ENCODE measurements around the gene CFAP299. TPM values are rescaled to one million over a fixed set of nuclear protein-coding genes. Genes with fewer than 3 reads are reported as not detected.

CFAP299 gene
- total RNA-seq, 1 donor from 2014 or later, result 0.93 TPM

DNA sequence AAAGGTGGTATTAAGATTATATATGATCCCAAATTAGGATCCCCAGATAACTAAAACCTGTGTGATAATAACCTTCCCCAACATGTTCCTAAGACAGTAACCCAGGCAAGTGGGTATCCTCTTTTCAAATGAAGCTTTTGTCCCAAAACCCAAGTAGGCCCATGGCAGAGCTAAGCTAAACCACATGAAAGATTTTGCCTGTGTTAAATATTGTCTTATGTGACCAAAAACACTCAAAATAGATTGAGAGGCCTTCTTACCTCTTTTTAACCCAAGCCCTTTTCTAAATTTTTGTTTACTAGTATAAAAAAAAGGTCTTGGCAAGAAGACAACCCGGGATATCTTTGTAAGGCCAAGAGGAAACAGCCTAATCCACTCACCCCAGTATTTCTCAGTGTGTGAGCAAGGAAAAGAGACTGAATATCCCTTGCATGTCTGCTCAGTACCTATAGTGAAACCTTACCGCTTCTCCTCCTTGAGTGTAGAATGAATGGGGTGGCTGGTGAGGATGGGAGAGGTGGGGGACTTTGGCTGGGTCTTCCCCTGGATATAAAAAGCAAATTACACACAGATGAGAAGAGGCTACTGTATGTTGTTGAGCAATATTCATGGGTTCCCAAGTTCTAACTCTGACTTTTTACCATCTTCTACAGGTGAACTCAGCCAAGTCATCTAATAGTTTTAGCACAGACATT is 506.2 kb downstream of the CFAP299 start:
- DNase-seq (ENCODE audit: low spot score, unreplicated experiment), result no peak
- no peaks in the 10 kb centered on the region for H3K36me3 Mint-ChIP-seq (ENCODE audit: insufficient read depth)
- H3K27ac Mint-ChIP-seq, result no peak overlapping the region
- H3K4me3 Mint-ChIP-seq (ENCODE audit: low read depth), result no peak overlapping the region
- H3K4me1 Mint-ChIP-seq (ENCODE audit: low read depth), result peaks cover 2% of the 10 kb centered on the region
- TF ChIP-seq, protein P1, sequence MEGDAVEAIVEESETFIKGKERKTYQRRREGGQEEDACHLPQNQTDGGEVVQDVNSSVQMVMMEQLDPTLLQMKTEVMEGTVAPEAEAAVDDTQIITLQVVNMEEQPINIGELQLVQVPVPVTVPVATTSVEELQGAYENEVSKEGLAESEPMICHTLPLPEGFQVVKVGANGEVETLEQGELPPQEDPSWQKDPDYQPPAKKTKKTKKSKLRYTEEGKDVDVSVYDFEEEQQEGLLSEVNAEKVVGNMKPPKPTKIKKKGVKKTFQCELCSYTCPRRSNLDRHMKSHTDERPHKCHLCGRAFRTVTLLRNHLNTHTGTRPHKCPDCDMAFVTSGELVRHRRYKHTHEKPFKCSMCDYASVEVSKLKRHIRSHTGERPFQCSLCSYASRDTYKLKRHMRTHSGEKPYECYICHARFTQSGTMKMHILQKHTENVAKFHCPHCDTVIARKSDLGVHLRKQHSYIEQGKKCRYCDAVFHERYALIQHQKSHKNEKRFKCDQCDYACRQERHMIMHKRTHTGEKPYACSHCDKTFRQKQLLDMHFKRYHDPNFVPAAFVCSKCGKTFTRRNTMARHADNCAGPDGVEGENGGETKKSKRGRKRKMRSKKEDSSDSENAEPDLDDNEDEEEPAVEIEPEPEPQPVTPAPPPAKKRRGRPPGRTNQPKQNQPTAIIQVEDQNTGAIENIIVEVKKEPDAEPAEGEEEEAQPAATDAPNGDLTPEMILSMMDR (IDR thresholded peaks at IDR 0.05; ENCODE audit: unreplicated experiment), result no peak
- peaks cover 20% of the 10 kb centered on the region for H3K9me3 Mint-ChIP-seq (ENCODE audit: low read depth)
- H3K27me3 Mint-ChIP-seq, result no peaks in the 10 kb centered on the region

DNA sequence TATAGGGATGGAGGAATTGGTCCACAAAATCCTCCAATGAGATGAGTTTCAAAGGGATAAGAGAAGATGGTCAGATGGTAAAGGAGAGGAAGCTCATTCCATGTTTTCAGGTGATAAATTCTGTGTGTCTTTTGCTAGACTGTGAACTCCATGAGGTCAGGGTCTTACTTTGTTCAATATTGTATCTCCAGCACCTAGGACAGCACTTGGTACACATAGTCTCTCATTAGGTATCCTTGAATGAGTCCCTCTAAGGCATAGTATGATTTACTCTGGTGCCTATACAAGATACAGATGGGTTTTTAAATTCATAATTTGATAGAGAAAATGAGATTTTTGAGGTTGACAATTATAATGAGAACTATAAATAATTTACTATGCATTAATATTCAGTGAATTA is 510.7 kb downstream of the CFAP299 start:
- Mint-ChIP-seq H3K27ac (no peak overlapping the region), H3K27me3 (peaks cover 3% of the 10 kb centered on the region), H3K36me3 (ENCODE audit: insufficient read depth) (no peaks in the 10 kb centered on the region), H3K9me3 (ENCODE audit: low read depth) (peaks cover 11% of the 10 kb centered on the region), H3K4me3 (ENCODE audit: low read depth) (no peak overlapping the region), H3K4me1 (ENCODE audit: low read depth) (no peaks in the 10 kb centered on the region)
- TF ChIP-seq, protein P1 (IDR thresholded peaks at IDR 0.05; ENCODE audit: unreplicated experiment), result no peak
- DNase-seq (ENCODE audit: low spot score, unreplicated experiment), result no peak

DNA sequence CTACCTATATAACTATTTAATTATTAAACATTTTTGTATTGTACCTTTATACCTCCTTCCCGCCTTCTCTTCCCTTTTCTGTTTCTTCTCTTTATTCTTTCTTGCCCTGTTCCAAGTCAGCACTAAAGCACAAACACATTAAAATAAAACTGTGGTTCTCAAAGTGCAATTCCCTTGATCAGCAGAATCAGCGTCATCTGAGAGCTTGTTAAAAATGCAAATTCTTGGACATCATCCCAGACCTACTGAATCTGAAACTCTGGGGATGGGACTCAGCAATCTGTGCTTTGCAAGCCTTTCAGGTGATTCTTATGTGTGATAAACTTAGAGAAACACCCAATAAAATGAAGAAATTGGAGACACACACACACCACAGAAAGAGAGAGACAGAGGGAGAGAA is 516.5 kb downstream of the CFAP299 start:
- Mint-ChIP-seq H3K27ac (no peak overlapping the region), H3K4me1 (ENCODE audit: low read depth) (no peaks in the 10 kb centered on the region), H3K36me3 (ENCODE audit: insufficient read depth) (peaks cover 1% of the 10 kb centered on the region), H3K4me3 (ENCODE audit: low read depth) (no peak overlapping the region), H3K27me3 (peaks cover 9% of the 10 kb centered on the region), H3K9me3 (ENCODE audit: low read depth) (peaks cover 2% of the 10 kb centered on the region)
- no peak for DNase-seq (ENCODE audit: low spot score, unreplicated experiment)
- TF ChIP-seq, protein P1 (IDR thresholded peaks at IDR 0.05; ENCODE audit: unreplicated experiment), result no peak

DNA sequence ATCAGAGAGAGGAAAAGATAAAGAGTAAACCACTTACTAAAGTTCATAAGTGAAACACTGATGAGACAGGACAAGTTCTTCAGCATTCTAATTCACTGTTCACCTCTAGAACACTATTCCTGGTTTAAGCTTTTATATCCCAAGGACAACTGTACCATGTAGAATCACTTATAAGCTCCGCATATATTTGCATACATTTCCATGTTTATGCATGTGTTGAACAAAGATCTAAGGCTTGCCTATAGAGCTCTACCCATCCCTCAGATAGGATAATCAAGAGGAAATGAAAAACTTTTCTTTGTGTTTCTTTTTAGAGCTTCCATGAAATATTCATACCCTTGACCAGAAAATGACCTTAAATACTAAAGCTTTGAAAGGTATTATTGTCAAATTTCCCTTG is 538.0 kb downstream of the CFAP299 start:
- peaks cover 9% of the 10 kb centered on the region for H3K27me3 Mint-ChIP-seq
- no peak overlapping the region for H3K4me3 Mint-ChIP-seq (ENCODE audit: low read depth)
- DNase-seq (ENCODE audit: low spot score, unreplicated experiment), result no peak
- no peaks in the 10 kb centered on the region for H3K9me3 Mint-ChIP-seq (ENCODE audit: low read depth)
- H3K27ac Mint-ChIP-seq, result no peak overlapping the region
- TF ChIP-seq, protein P1 (IDR thresholded peaks at IDR 0.05; ENCODE audit: unreplicated experiment), result no peak
- H3K36me3 Mint-ChIP-seq (ENCODE audit: insufficient read depth), result no peaks in the 10 kb centered on the region
- H3K4me1 Mint-ChIP-seq (ENCODE audit: low read depth), result peaks cover 5% of the 10 kb centered on the region

- Mint-ChIP-seq H3K27me3 (peaks cover 5% of the 10 kb centered on the region), H3K9me3 (ENCODE audit: low read depth) (no peaks in the 10 kb centered on the region), H3K36me3 (ENCODE audit: insufficient read depth) (no peaks in the 10 kb centered on the region), H3K4me3 (ENCODE audit: low read depth) (no peak overlapping the region), H3K4me1 (ENCODE audit: low read depth) (peaks cover 5% of the 10 kb centered on the region), H3K27ac (no peak overlapping the region)
- DNase-seq (ENCODE audit: low spot score, unreplicated experiment), result no peak
- TF ChIP-seq, protein P1 (IDR thresholded peaks at IDR 0.05; ENCODE audit: unreplicated experiment), result no peak
These were observed 539.4 kb downstream of the CFAP299 start for GRCh38 chr4:80874979-80875378.
